Spinal cord (tissue), 10 donors: Measurements from ENCODE around the gene VAV2. TPM values are rescaled to one million over a fixed set of nuclear protein-coding genes. Genes with fewer than 3 reads are reported as not detected.

Source experiments
- DNase-seq, 6 donors: peaks; one replicate each; pipeline versions ENCODE4 v3.0.0 to v3.0.0-alpha.2; 2013 to 2015; ENCODE audit warnings: low spot score in 6 of 6, low read depth in 4 of 6
- H3K27ac ChIP-seq: one replicate; pipeline ENCODE4 v1.5.1; 2013; ENCODE audit warnings: low read depth, low read length, control low read depth
- H3K27me3 ChIP-seq: one replicate; pipeline ENCODE4 v1.6.1; 2013; ENCODE audit warnings: low read length; ENCODE audit not compliant: control insufficient read depth, insufficient read depth
- H3K36me3 ChIP-seq: one replicate; pipeline ENCODE4 v1.6.1; 2013; ENCODE audit warnings: low read length; ENCODE audit not compliant: control insufficient read depth, insufficient read depth
- H3K4me1 ChIP-seq: one replicate; pipeline ENCODE4 v1.6.1; 2013; ENCODE audit warnings: low read length; ENCODE audit not compliant: control insufficient read depth, insufficient read depth
- H3K4me3 ChIP-seq: one replicate; pipeline ENCODE4 v1.5.1; 2013; ENCODE audit warnings: low read depth, low read length, control low read depth
- H3K9me3 ChIP-seq: one replicate; pipeline ENCODE4 v1.6.1; 2013; ENCODE audit warnings: low read length; ENCODE audit not compliant: control insufficient read depth, insufficient read depth
- WGBS: methylation state at CpG from one replicate; pipeline ENCODE4 v1.1.5; 2013; ENCODE audit warnings: missing lambda C conversion rate; ENCODE audit not compliant: insufficient coverage; 5-methylcytosine and 5-hydroxymethylcytosine counted together
- polyA plus RNA-seq, 2 donors: library from polyadenylated mRNA; unstranded; fragments of 120-200 nt; gene quantifications; one replicate each; pipeline ENCODE4 v1.2.1, GENCODE V29; 2013; ENCODE audit not compliant: insufficient read length in 2 of 2
- total RNA-seq, 2 donors: library from RNA; depleted of rRNA in 1 of 2; stranded (reverse); fragments of 120-200 nt in 1 of 2; fragments of >200 nt in 1 of 2; gene quantifications; one replicate each; pipeline versions ENCODE4 v1.2.3 to v1.2.4, GENCODE V29; 2013 to 2014
- donor health status: healthy.

The VAV2 gene
- total and polyA plus RNA-seq, 4 donors = 18.4 to 48.3 (median 33.1) TPM

- H3K4me3 ChIP-seq = no peak overlapping the region
- H3K36me3 ChIP-seq = no peaks in the 10 kb centered on the region
- no peak overlapping the region for H3K27ac ChIP-seq
- peaks cover 2% of the 10 kb centered on the region for H3K9me3 ChIP-seq
- WGBS = 69% methylated on average over 16 of the region's 20 CpGs
- H3K27me3 ChIP-seq = no peaks in the 10 kb centered on the region
- DNase-seq = peak in 1 of 6 donors; percentile 68
- H3K4me1 ChIP-seq = peaks cover 23% of the 10 kb centered on the region
These were observed 18.4 kb upstream of the VAV2 start for GRCh38 chr9:134010310-134011173.

DNA sequence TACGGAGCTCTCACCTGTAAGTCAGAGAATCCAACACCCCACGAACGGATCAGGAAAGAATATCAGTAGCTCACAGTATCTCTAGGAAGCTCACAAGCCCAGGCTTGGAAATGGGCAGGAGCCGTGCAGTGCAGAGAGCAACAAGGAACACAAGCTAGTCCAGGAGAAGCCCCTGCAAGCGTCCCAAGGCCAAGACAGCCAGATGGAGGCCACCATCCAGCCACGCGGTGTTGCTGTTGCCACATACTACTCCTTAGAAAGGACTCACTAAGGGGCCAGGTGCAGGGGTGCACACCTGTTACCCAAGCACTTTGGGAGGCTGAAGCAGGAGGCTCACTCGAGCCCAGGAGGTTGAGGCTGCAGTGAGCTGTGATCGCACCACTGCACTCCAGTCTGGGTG lies 15.4 kb upstream of the VAV2 start:
- Histone ChIP-seq H3K27ac (no peak overlapping the region), H3K9me3 (no peaks in the 10 kb centered on the region), H3K4me1 (peaks cover 23% of the 10 kb centered on the region), H3K4me3 (no peak overlapping the region), H3K27me3 (no peaks in the 10 kb centered on the region), H3K36me3 (no peaks in the 10 kb centered on the region)
- 61% methylated on average over 5 of the region's 9 CpGs for WGBS
- no peak for DNase-seq

DNA sequence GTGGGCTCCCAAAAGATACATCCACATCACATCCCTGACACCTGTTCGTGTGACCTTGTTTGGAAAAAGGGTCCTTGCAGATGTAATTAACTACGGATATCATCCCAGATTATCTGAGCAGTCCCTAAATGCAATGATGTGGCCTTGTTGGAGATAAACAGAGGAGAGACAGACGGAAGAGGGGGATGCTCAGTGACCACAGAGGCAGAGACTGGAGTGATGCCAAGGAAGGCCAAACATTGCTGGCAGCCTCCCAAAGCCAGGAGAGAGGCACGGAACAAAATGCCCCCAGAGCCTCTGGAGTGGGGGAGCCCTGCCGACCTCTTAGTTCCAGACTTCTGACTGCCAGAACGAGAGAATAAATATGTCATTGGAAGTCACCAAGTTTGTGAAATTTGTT lies 15.0 kb upstream of the VAV2 start:
- Histone ChIP-seq H3K4me3 (no peak overlapping the region), H3K27me3 (no peaks in the 10 kb centered on the region), H3K9me3 (no peaks in the 10 kb centered on the region), H3K4me1 (peaks cover 23% of the 10 kb centered on the region), H3K36me3 (no peaks in the 10 kb centered on the region), H3K27ac (no peak overlapping the region)
- DNase-seq = peak in 2 of 6 donors; percentile 55 to 75
- WGBS = 30% methylated on average over 3 of the region's 6 CpGs

DNA sequence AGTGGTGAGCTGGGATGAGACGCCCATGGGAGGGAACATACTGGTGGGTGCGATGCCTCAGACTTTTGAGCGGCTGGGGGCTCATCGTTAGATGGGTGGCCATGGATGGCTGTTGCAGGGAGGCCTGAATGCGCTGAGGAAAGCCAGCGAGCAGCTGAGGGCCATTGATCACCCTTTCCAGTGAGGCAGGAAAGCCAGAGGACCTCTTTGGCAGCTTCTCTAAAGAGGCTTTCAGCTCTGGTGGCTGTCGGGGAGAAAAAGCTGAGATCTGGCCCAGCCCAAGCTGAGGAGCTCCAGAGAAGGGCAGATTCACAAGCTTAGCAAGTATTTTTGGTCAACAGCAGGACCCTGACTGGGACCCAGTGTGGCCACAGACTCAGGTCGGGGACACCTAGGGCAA lies 13.3 kb upstream of the VAV2 start:
- WGBS = 75% methylated on average over 8 of the region's 8 CpGs
- Histone ChIP-seq H3K27me3 (no peaks in the 10 kb centered on the region), H3K4me3 (no peak overlapping the region), H3K36me3 (no peaks in the 10 kb centered on the region), H3K27ac (no peak overlapping the region), H3K4me1 (peaks cover 14% of the 10 kb centered on the region), H3K9me3 (no peaks in the 10 kb centered on the region)
- DNase-seq = no peak

GRCh38 chr9:134004881-134005280 lies 12.8 kb upstream of the VAV2 start:
- H3K4me3 ChIP-seq = no peak overlapping the region
- 87% methylated on average over 13 of the region's 14 CpGs for WGBS
- no peaks in the 10 kb centered on the region for H3K36me3 ChIP-seq
- no peaks in the 10 kb centered on the region for H3K27me3 ChIP-seq
- H3K4me1 ChIP-seq = peaks cover 15% of the 10 kb centered on the region
- H3K9me3 ChIP-seq = no peaks in the 10 kb centered on the region
- H3K27ac ChIP-seq = no peak overlapping the region
- DNase-seq = no peak

GRCh38 chr9:134004131-134004873 lies 12.2 kb upstream of the VAV2 start:
- Histone ChIP-seq H3K4me1 (peaks cover 19% of the 10 kb centered on the region), H3K27ac (no peak overlapping the region), H3K9me3 (no peaks in the 10 kb centered on the region), H3K36me3 (no peaks in the 10 kb centered on the region), H3K27me3 (no peaks in the 10 kb centered on the region), H3K4me3 (no peak overlapping the region)
- 78% methylated on average over 16 of the region's 20 CpGs for WGBS
- DNase-seq = no peak

DNA sequence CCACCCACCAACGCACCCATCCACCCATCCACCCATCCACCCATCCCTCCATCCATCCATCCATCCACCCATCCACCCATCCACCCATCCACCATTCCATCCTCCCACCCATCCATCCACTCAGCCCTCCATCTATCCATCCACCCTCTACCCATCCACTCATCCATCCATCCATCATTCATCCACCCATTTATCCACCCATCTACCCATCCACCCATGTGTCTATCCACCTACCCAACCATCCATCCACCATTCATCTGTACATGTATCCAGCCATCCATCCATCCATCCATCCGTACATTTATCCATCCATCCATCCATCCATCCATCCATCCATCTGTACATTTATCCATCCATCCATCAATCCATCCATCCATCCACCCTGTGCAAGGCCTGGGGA lies 11.1 kb upstream of the VAV2 start:
- WGBS = 100% methylated on average over 2 of the region's 2 CpGs
- no peaks in the 10 kb centered on the region for H3K36me3 ChIP-seq
- no peak overlapping the region for H3K4me3 ChIP-seq
- no peak overlapping the region for H3K27ac ChIP-seq
- no peaks in the 10 kb centered on the region for H3K27me3 ChIP-seq
- no peaks in the 10 kb centered on the region for H3K9me3 ChIP-seq
- no peak for DNase-seq
- peaks cover 19% of the 10 kb centered on the region for H3K4me1 ChIP-seq

- WGBS = 89% methylated on average over 1 of the region's 2 CpGs
- Histone ChIP-seq H3K36me3 (no peaks in the 10 kb centered on the region), H3K4me3 (no peak overlapping the region), H3K27ac (no peak overlapping the region), H3K4me1 (peaks cover 19% of the 10 kb centered on the region), H3K9me3 (no peaks in the 10 kb centered on the region), H3K27me3 (no peaks in the 10 kb centered on the region)
- DNase-seq = no peak
These were observed 10.7 kb upstream of the VAV2 start for GRCh38 chr9:134002796-134003195.

DNA sequence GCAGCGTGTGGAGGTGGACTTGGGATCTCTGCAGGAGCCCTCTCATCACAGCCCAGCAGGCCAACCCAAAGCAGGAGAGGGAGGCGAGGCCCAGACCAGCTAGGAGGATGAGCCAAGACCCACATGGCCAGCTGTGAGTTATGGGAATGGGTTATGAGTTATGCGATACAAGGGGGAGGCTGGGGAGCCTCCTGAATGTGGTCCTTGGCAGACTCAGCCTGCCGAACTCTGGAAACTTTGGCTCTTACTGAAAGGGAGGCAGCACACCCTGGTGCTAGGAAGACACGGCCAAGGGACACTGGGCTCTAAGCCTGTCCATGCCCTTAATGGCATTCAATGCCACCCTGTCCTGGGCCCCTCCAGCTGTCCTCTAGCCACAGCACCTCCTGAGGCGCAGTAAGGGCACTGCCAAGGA lies 7.7 kb upstream of the VAV2 start:
- Histone ChIP-seq H3K27ac (no peak overlapping the region), H3K4me3 (no peak overlapping the region), H3K4me1 (peaks cover 8% of the 10 kb centered on the region), H3K27me3 (no peaks in the 10 kb centered on the region), H3K36me3 (no peaks in the 10 kb centered on the region), H3K9me3 (no peaks in the 10 kb centered on the region)
- 61% methylated on average over 6 of the region's 6 CpGs for WGBS
- peak in 1 of 6 donors; percentile 73 for DNase-seq
